GM18907 (cell line): ENCODE results near the gene RAPGEF6.

Source experiments
- ATAC-seq: cut with Tn5 transposase; IDR thresholded peaks from one replicate; pipeline ENCODE4 v1.9.1; 2021; ENCODE audit warnings: mild to moderate bottlenecking, moderate library complexity; ENCODE audit not compliant: unreplicated experiment

Gene RAPGEF6

GRCh38 chr5:131542723-131543122 lies 92.3 kb downstream of the RAPGEF6 start:
- no peak for ATAC-seq

GRCh38 chr5:131541762-131542161 lies 93.3 kb downstream of the RAPGEF6 start:
- no peak for ATAC-seq

- no peak for ATAC-seq
Observed at GRCh38 chr5:131541071-131541470, 94.0 kb downstream of the RAPGEF6 start.

DNA sequence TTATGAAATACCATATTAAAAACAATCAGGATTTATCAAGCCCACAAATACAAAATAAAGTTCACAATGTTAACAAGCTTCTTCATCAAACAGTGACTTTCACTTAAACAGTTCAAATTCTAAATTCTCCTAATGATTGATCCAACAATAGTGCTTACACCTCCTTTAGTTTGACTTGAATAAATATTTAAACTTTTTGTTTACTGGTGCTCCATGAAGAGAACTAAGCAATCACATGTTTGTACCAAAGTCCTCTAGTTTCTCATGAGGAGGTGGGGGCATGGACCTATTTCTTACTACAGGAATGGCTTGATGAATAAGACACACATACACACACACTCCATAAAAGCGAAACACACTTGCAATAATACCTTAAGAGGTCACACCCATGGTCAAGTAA lies 95.8 kb downstream of the RAPGEF6 start:
- no peak for ATAC-seq

DNA sequence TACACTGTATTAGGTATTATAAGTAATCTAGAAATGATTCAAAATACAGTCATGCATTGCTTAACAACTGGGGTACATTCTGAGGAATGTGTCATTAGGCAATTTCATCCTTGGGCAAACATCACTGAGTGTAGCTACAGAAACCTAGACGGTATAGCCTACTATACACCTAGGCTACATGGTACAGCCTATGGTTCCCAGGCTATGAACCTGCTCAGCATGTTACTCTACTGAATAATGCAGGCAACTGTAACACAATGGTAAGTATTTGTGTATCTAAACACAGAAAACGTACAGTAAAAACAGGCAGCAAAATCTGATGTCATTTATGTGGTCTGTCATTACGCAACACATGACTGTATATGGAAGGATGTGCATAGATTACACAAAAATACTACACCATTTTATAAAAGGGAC lies 96.8 kb downstream of the RAPGEF6 start:
- ATAC-seq: no peak

GRCh38 chr5:131536850-131537448 lies 98.1 kb downstream of the RAPGEF6 start:
- ATAC-seq: no peak

DNA sequence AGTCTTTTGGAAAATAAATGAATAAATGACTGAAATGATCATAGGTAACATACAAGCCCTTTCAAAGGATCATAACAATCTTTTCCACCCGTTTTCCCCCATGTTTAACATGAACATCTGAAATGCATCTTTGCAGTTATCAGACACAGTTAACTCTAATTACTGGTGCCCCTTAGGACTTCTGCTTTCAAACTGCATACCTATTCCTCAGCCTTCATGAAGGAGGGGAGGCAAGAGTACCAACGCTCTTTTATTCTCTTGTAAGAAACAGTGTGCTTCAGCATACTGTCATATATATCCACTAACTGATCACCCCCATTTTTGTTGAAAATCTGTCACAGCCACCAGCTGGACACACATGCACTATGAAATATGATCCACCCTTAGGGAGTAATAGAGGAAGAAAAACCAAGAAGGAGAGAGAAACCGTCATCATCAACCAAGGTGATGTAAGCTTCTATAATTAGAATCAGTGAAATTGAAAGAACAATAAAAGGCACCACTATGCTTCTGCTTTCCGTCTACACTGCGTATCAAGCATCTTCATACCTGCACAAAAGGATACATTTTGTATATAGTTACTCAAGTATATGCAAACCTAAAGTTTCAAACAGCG lies 98.7 kb downstream of the RAPGEF6 start:
- ATAC-seq: peak; percentile 89

DNA sequence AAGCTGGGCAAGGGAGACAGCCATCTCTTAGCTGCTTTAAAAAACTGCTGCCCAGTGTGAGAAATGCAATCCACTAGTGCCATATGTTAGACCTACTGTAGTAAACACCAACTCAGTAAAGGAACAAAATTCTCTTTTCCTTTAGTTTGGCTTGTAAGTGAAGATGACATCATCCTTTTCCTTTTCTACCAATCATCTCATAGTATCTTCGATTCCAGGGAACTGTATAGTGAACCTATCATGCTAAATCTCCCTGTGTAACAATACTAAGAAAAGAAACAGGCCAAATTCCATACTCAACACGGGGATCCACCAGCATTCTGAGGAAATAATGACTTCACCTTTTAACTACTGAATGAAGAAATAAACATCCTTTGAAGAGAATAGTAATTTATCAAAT lies 100.1 kb downstream of the RAPGEF6 start:
- no peak for ATAC-seq

DNA sequence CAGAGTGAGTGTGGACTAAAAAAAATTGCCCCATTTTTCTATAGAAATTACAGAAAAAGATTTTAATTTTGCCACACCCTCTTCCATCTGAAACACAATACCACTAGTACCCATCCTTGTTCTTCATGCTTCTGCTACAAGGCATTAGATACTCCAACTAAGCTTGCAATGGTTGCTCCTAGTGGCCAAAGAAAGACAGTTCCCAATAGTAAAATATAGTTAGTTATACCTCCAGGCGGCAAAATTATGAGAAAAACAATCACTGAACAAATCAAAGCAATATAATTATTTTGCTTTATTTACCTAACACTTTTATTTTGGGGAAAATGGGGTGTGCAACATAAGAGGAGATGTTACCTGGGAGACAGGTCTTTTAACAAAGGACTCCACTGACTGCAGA lies 101.2 kb downstream of the RAPGEF6 start:
- ATAC-seq: no peak

DNA sequence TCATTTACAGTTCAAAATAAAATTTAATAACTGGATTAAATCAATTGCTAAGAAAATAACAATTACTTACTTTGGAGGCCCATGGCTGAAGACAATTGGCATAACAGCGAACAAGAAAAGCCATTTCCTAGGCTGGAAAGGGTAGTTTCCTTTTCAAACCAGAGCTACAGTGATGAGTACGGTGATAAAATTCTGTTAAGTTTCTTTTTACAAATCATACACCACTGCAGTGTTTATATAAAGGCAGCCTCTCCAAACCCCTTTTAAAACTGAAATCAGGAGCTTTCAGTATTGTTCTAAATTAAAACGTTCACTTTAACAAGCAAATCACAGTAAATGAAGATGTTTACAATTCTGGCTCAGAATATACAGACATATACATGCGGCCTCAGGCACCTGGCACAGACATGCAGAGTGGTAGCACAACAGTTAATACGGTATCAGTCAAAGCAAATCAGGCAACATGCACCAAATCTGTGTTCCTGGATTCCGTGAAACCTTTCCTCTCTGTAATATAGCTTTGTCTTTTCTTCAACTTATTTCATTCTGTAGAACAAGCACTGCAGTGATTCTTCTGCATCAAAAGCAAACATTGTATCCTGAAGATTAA lies 102.9 kb downstream of the RAPGEF6 start:
- no peak for ATAC-seq

- no peak for ATAC-seq
Observed at GRCh38 chr5:131530706-131531331, 104.2 kb downstream of the RAPGEF6 start.

DNA sequence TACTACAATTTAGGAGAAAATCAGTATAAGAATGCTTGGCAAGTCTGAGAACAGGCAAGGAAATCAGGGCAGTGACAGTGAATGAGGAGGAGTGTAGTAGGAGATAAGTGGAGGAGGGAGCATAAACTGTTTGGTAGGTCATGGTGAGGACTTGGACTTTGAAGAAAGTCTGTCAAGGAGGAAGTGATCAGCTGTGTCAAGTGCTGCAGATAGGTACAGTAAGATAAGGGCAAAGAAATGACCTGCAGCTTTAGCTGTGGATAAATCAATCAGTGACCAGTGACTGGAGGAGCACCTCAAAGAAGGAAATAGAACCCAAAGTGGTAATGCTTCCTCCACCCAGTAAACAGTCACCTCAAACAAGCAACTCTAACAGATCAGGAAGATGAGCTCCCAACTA lies 106.3 kb downstream of the RAPGEF6 start:
- ATAC-seq: peak; percentile 70

GRCh38 chr5:131525805-131526204 lies 109.2 kb downstream of the RAPGEF6 start:
- ATAC-seq: no peak

DNA sequence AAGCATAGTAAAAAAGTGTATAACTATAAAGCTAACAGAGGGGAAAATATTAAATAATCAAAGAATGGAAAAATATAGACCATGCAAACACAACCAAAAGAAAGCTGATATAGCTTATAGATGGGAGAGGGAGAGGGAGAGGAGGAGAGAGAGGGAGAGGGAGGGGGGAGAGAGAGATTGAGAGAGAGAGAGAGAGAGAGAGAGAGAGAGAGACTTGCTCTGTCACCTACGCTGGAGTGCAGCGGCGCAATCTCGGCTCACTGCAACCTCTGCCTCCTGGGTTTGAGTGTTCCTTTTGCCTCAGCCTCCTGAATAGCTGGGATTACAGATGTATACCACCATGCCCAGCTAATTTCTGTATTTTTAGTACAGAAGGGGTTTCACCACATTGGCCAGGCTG lies 110.6 kb downstream of the RAPGEF6 start:
- no peak for ATAC-seq

- ATAC-seq: no peak
Observed at GRCh38 chr5:131523500-131524185, 111.4 kb downstream of the RAPGEF6 start.

DNA sequence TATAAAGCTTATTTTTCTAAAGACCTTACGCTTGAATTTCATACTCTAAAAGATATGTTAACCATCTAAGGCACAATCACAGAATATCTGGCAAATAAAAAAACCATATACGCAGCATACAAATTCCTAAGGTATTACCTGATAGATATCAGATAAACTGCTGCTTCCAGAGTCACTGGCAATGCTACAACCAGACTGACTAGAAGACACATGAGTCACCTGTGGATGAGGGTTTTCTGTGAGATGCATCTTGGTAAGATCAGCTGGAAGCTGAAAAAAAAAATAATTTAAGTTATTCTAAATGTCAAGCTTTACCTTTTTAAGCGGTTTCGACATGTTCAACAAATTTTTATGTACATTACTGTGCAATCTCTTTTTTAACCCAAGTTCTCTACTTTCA lies 113.8 kb downstream of the RAPGEF6 start:
- ATAC-seq: no peak

GRCh38 chr5:131515348-131515747 lies 119.7 kb downstream of the RAPGEF6 start:
- no peak for ATAC-seq

GRCh38 chr5:131514316-131515283 lies 120.4 kb downstream of the RAPGEF6 start:
- peak; percentile 55 for ATAC-seq

GRCh38 chr5:131513780-131514179 lies 121.2 kb downstream of the RAPGEF6 start:
- ATAC-seq: no peak

- ATAC-seq: no peak
Observed at GRCh38 chr5:131511934-131512333, 123.1 kb downstream of the RAPGEF6 start.
